ENCODE data around the gene UBB. TPM values are rescaled to one million over a fixed set of nuclear protein-coding genes. Genes with fewer than 3 reads are reported as not detected.

The UBB gene
- polyA plus RNA-seq, 3 donors: 1,176 to 1,365 (median 1,282) TPM

DNA sequence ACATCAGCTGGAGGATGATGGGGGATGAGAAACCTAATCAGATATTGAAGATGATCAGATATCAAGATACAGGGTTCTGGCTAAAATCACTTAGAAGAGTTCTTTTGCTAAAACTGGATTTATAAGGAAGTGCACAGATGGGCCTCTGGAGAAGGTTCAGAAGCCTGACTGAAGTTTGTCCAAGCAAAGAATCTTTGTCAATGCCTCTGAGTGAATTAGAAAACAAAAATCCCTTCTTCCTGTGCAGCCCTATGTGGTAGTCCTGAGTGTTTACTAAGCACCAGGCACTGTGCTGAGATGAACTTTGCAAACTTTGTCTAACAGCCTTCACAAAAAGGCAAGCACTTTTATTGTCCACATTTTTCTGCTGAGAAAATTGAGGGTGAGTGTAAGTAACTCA lies 16.3 kb upstream of the UBB start:
- no peaks in the 10 kb centered on the region for H3K79me2 ChIP-seq (ENCODE audit: insufficient read depth, low read length)
- no peak overlapping the region for H3K27ac ChIP-seq (ENCODE audit: low read depth in 1 of 2, low read length in 2 of 2)
- intact Hi-C loops (cut with micrococcal nuclease): no loop called here
- Mint-ChIP-seq H3K4me3 (no peak overlapping the region), H3K27me3 (ENCODE audit: low read depth in 3 of 3) (peaks cover 4 to 5% (median 4%) of the 10 kb centered on the region in 3 donors), H3K9me3 (no peaks in the 10 kb centered on the region), H3K36me3 (no peaks in the 10 kb centered on the region), H3K4me1 (no peaks in the 10 kb centered on the region), H3K27ac (no peak overlapping the region)
- no peaks in the 10 kb centered on the region for H4K20me1 ChIP-seq (ENCODE audit: insufficient read depth, low read length)
- H3K36me3 ChIP-seq (replicated peaks in 1 of 2; ENCODE audit: control insufficient read depth in 1 of 2, insufficient read depth in 2 of 2, low read length in 2 of 2): no peaks in the 10 kb centered on the region
- TF ChIP-seq, protein P1, sequence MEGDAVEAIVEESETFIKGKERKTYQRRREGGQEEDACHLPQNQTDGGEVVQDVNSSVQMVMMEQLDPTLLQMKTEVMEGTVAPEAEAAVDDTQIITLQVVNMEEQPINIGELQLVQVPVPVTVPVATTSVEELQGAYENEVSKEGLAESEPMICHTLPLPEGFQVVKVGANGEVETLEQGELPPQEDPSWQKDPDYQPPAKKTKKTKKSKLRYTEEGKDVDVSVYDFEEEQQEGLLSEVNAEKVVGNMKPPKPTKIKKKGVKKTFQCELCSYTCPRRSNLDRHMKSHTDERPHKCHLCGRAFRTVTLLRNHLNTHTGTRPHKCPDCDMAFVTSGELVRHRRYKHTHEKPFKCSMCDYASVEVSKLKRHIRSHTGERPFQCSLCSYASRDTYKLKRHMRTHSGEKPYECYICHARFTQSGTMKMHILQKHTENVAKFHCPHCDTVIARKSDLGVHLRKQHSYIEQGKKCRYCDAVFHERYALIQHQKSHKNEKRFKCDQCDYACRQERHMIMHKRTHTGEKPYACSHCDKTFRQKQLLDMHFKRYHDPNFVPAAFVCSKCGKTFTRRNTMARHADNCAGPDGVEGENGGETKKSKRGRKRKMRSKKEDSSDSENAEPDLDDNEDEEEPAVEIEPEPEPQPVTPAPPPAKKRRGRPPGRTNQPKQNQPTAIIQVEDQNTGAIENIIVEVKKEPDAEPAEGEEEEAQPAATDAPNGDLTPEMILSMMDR (IDR thresholded peaks at IDR 0.05): no peak
- H3K4me3 ChIP-seq (replicated peaks in 1 of 3; ENCODE audit: low read depth in 2 of 3, low read length in 3 of 3): no peak overlapping the region
- no peaks in the 10 kb centered on the region for H3K27me3 ChIP-seq (ENCODE audit: control insufficient read depth in 2 of 2, insufficient read depth in 2 of 2, low read length in 2 of 2)
- no peaks in the 10 kb centered on the region for H3K9me3 ChIP-seq (replicated peaks in 1 of 2; ENCODE audit: control insufficient read depth in 1 of 2, insufficient read depth in 1 of 2, low read length in 2 of 2)
- no peak overlapping the region for H3K4me2 ChIP-seq (replicated peaks; ENCODE audit: extremely low read depth, low read length, poor library complexity, severe bottlenecking)
- no peak overlapping the region for H2AFZ ChIP-seq (ENCODE audit: insufficient read depth, low read depth, low read length, poor library complexity, severe bottlenecking)
- no peak overlapping the region for H3K9ac ChIP-seq (ENCODE audit: insufficient read depth, low read length, poor library complexity, severe bottlenecking)
- no peak for DNase-seq
- no peaks in the 10 kb centered on the region for H3K4me1 ChIP-seq (ENCODE audit: control insufficient read depth in 1 of 2, insufficient read depth in 2 of 2, low read length in 2 of 2)

- H3K4me1 Mint-ChIP-seq: peaks cover 4% of the 10 kb centered on the region
- Histone ChIP-seq H3K27me3 (ENCODE audit: control insufficient read depth in 2 of 2, insufficient read depth in 2 of 2, low read length in 2 of 2) (no peaks in the 10 kb centered on the region), H3K36me3 (replicated peaks in 1 of 2; ENCODE audit: control insufficient read depth in 1 of 2, insufficient read depth in 2 of 2, low read length in 2 of 2) (no peaks in the 10 kb centered on the region), H3K4me3 (replicated peaks in 1 of 3; ENCODE audit: low read depth in 2 of 3, low read length in 3 of 3) (no peak overlapping the region), H3K79me2 (ENCODE audit: insufficient read depth, low read length) (no peaks in the 10 kb centered on the region), H3K4me1 (ENCODE audit: control insufficient read depth in 1 of 2, insufficient read depth in 2 of 2, low read length in 2 of 2) (no peaks in the 10 kb centered on the region), H3K9me3 (replicated peaks in 1 of 2; ENCODE audit: control insufficient read depth in 1 of 2, insufficient read depth in 1 of 2, low read length in 2 of 2) (no peaks in the 10 kb centered on the region), H3K4me2 (replicated peaks; ENCODE audit: extremely low read depth, low read length, poor library complexity, severe bottlenecking) (no peak overlapping the region), H3K27ac (ENCODE audit: low read depth in 1 of 2, low read length in 2 of 2) (no peak overlapping the region), H2AFZ (ENCODE audit: insufficient read depth, low read depth, low read length, poor library complexity, severe bottlenecking) (no peak overlapping the region), H4K20me1 (ENCODE audit: insufficient read depth, low read length) (no peaks in the 10 kb centered on the region), H3K9ac (ENCODE audit: insufficient read depth, low read length, poor library complexity, severe bottlenecking) (no peak overlapping the region)
- no peaks in the 10 kb centered on the region for H3K36me3 Mint-ChIP-seq
- WGBS (ENCODE audit: insufficient coverage): no CpG with 5 or more reads among the region's 5 CpGs
- intact Hi-C loops (cut with micrococcal nuclease): no loop called here
- H3K27ac Mint-ChIP-seq: no peak overlapping the region
- DNase-seq: no peak
- no peak overlapping the region for H3K4me3 Mint-ChIP-seq
- TF ChIP-seq, protein P1 (IDR thresholded peaks at IDR 0.05): no peak
- peaks cover 0 to 1% (median 0%) of the 10 kb centered on the region in 3 donors for H3K27me3 Mint-ChIP-seq (ENCODE audit: low read depth in 3 of 3)
- H3K9me3 Mint-ChIP-seq: peaks cover 0 to 2% (median 0%) of the 10 kb centered on the region in 7 donors
These were observed 9.1 kb upstream of the UBB start for GRCh38 chr17:16371742-16372141.
